GM18508 (cell line): ENCODE measurements around the gene BMPR1B.
"Not testable (repeated sequence)": the region's sequence is repeated elsewhere in the genome, so short reads cannot be mapped to it uniquely, and the experiment has no call there.

Experiments
- ATAC-seq: cut with Tn5 transposase; IDR thresholded peaks from one replicate; pipeline ENCODE4 v1.9.1; 2021; ENCODE audit warnings: moderate number of reproducible peaks; ENCODE audit not compliant: insufficient read depth, unreplicated experiment

Gene BMPR1B

GRCh38 chr4:94828882-94829281 lies 71.1 kb downstream of the BMPR1B start:
- no peak for ATAC-seq

DNA sequence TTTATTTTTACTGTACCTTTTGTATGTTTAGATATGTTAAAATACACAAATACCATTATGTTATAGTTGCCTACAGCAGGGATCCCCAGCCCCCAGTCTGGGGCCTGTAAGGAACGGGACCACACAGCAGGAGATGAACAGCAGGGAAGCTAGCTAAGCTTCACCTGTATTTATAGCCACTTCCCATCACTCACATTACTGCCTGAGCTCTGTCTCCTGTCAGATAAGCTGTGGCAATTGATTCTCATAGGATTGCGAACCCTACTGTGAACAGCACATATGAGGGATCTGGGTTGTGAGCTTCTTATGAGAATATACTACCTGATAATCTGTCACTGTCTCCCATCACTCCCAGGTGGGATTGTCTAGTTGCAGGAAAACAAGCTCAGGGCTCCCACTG lies 73.9 kb downstream of the BMPR1B start:
- ATAC-seq, result no peak

GRCh38 chr4:94832329-94832728 lies 74.6 kb downstream of the BMPR1B start:
- not testable (repeated sequence) for ATAC-seq

- ATAC-seq, result no peak
These were observed 75.6 kb downstream of the BMPR1B start for GRCh38 chr4:94833394-94833793.

GRCh38 chr4:94834501-94834900 lies 76.7 kb downstream of the BMPR1B start:
- ATAC-seq, result no peak

GRCh38 chr4:94841166-94841863 lies 83.6 kb downstream of the BMPR1B start:
- not testable (repeated sequence) for ATAC-seq

GRCh38 chr4:94841864-94842221 lies 84.1 kb downstream of the BMPR1B start:
- no peak for ATAC-seq

DNA sequence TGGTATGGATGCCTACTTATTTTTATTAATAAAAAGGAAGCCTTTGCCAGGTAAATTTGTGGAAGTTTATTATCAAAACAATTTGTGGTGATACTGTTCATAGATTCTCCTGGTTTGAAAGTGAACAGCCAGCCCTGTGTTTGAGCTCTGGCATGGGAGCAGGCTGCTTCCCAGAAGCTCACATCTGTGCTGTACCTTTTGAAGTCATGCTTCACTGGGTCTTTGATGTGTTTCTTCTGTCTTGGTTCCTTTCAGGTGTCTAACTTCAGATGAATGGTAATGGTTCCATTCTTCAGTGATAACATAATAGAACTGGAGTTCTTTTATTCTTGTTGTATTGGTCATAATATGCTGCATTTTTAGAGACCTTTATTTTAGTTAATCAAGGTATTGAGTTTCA lies 85.5 kb downstream of the BMPR1B start:
- no peak for ATAC-seq

DNA sequence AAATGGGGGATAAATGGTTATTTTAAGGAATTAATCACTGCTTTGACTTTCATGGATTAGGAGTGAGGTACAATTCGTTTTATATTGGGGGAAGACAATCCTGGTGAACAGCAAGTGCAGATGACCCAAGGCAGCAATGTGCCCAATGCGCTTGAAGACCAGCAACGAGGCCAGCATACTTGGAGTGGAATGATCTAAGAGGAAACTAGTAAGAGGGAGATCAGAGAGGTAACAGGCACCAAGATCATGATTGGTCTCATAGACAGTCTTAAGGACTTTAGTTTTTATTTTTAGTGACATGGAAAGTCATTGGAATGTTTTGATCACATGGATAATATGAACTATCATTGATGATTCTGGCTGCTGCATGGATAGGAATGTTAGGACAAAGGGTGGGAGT lies 90.6 kb downstream of the BMPR1B start:
- ATAC-seq, result no peak

DNA sequence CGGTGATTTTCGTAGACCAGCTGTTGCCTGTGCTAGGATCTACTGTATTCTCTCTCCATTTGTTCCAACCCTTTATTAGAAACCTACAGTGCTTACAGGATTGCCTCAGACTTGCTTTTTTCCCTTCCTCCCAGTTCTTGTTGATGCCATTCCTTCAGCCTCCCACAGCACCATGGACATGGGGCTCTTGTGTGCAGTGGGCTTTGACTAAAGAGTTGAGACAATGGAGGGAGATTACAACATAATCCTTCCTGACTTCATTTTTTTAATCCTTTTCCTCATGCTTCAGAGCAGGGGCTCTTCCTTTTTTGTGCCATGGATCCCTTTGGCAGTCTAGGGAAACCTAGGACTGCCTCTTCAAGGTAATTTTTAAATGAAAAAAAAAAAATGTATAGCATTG lies 92.1 kb downstream of the BMPR1B start:
- ATAC-seq, result no peak

DNA sequence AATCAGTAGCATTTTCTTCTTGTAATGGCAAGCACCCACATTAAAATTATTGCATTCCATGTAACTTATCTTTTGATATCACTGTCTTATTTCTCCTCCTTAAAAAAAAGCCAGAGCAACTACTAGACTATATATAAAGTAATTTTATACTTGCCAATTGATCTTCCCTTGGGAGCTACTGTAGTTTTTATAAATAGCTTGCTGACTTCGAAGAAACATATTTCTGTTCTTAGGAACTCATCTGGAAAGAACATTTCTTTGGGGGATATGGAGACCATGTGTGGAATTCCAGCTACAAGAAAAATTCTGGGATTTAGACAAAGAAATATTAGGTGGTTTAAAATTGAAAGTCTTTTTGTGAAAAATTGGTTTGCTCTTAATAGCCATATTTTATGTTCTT lies 94.9 kb downstream of the BMPR1B start:
- no peak for ATAC-seq

- no peak for ATAC-seq
These were observed 98.3 kb downstream of the BMPR1B start for GRCh38 chr4:94856030-94856429.

DNA sequence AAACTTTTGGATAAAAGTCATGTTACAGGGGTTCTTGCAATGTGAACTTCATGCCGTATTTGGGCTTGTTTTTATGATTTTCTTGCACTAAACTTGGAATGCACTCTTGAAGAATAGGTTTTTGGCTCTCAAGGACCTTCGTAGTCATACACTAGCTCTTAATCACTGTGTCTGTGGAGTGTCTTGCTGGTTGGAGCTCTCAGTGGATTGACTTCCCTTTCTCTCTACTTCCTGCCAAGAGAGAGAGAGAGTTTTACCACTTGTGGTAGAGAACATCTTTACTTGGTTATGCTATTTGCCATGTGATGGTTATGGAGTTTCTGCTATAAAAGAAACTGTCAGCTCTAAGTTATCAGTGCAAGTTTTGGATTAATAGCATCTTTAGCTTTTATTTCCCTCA lies 112.4 kb downstream of the BMPR1B start:
- ATAC-seq, result no peak

- ATAC-seq, result no peak
These were observed 114.0 kb downstream of the BMPR1B start for GRCh38 chr4:94871644-94872305.

GRCh38 chr4:94877973-94878372 lies 120.2 kb downstream of the BMPR1B start:
- no peak for ATAC-seq

DNA sequence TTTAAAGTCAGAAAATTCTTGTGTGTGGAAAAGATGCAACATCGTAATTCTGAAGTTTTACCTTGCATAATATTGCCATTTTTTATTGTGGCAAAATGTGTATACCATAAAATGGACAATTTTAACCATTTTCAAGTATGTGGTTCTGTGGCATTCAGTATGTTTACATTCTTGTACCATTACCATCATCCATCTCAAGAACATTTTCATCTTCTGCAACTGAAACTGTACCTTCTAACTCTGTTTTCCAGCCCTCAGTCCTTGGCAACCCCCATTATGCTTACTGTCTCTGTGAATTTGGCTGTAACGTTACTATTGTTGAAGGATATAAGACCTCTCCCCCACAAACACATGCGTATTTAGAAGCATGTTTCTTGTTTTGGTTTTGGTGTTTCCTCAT lies 123.2 kb downstream of the BMPR1B start:
- ATAC-seq, result no peak

GRCh38 chr4:94882756-94883155 lies 125.0 kb downstream of the BMPR1B start:
- no peak for ATAC-seq

DNA sequence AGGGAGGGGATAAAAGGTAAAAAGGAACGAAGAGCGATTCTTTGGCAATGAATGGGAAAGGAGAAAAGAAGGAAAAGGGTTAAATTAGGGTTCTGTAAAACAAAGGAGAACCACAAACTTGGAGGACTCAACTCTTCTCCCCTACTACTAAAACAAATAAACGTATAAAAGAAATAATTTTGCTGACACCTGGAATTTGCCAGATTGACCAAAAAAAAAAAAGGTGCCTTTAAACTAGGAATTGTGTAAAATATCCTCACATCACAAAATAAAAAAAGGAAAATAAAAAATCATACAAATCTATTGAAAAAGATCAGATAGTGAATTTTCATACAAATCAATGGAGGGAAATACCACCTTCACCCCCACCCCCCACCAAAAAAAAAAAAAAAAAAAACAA lies 129.3 kb downstream of the BMPR1B start:
- no peak for ATAC-seq

- no peak for ATAC-seq
These were observed 131.8 kb downstream of the BMPR1B start for GRCh38 chr4:94889523-94889922.

DNA sequence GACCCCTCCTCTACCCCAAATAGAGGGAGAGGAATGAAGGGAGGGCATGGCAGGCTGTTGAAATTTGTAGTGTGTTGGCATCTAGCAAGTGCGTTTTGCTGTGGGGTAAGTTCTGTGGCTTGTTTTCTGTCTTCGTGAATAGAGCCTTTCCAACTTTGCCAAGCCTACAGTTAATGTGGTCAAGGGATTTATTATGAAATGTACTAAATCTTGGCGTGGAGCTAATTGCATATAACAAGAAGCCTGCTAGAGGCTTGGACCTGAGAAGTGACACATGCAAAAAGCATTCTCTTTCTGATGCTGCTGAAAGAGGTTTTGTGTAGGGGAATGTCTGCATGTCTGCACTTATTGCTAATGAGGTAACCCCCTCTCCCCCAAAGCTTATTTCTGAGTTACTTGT lies 132.2 kb downstream of the BMPR1B start:
- ATAC-seq, result no peak

DNA sequence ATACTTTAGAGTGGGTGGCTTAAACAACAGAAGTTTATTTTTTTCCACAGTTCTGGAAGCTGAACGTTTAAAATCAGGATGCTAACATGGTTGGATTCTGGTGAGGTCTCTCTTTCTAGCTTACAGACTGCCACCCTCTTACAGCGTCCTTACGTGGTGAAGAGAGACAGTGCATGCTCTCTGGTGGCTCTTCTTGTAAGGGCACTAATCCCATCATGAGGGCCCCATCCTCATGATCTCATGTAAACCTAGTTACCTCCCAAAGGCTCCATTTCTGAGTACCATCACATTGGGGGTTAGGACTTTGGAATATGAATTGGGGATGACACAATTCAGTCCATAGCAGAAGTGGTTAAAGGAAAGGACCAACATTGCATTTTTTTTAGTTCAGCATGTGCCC lies 132.8 kb downstream of the BMPR1B start:
- ATAC-seq, result no peak

- ATAC-seq, result no peak
These were observed 134.3 kb downstream of the BMPR1B start for GRCh38 chr4:94892051-94892450.
